ENCODE measurements around the gene ZCCHC7.
"Not testable (repeated sequence)": the region's sequence is repeated elsewhere in the genome, so short reads cannot be mapped to it uniquely, and the experiment has no call there.

Gene ZCCHC7

GRCh38 chr9:37119907-37120842 lies at the start of gene ZCCHC7:
Gene ZCCHC7, plus strand, starts transcription at chr9:37120574.
- H3K4me3 ChIP-seq (ENCODE audit: low read depth in 1 of 2, low read length in 2 of 2) = peak within 1 kb of the TSS; percentile 86 to 95
- peaks cover 4 to 8% of the 10 kb centered on the region in 2 donors for H3K4me1 ChIP-seq (ENCODE audit: control insufficient read depth in 1 of 2, insufficient read depth in 2 of 2, low read length in 2 of 2)
- H3K27ac ChIP-seq (ENCODE audit: low read depth, low read length) = peak within 1 kb of the TSS; percentile 95
- no peaks in the 10 kb centered on the region for H3K27me3 ChIP-seq (ENCODE audit: control insufficient read depth in 1 of 2, insufficient read depth in 2 of 2, low read length in 2 of 2)
- peaks cover 0 to 5% of the 10 kb centered on the region in 2 donors for H3K9me3 ChIP-seq (ENCODE audit: control insufficient read depth in 1 of 2, low read length in 2 of 2)
- peak within 1 kb of the TSS; percentile 87 to 95 for H3K9ac ChIP-seq (ENCODE audit: low read depth in 1 of 2, low read length in 2 of 2)
- H3K36me3 ChIP-seq (ENCODE audit: control insufficient read depth in 1 of 2, insufficient read depth in 2 of 2, low read length in 2 of 2) = no peaks in the 10 kb centered on the region

- H3K9ac ChIP-seq (ENCODE audit: low read depth in 1 of 2, low read length in 2 of 2); H3K27me3 ChIP-seq (ENCODE audit: control insufficient read depth in 1 of 2, insufficient read depth in 2 of 2, low read length in 2 of 2); H3K27ac ChIP-seq (ENCODE audit: low read depth, low read length); H3K4me1 ChIP-seq (ENCODE audit: control insufficient read depth in 1 of 2, insufficient read depth in 2 of 2, low read length in 2 of 2); H3K36me3 ChIP-seq (ENCODE audit: control insufficient read depth in 1 of 2, insufficient read depth in 2 of 2, low read length in 2 of 2); H3K9me3 ChIP-seq (ENCODE audit: control insufficient read depth in 1 of 2, low read length in 2 of 2); H3K4me3 ChIP-seq (ENCODE audit: low read depth in 1 of 2, low read length in 2 of 2): not testable (repeated sequence)
These were observed 45.6 kb upstream of the ZCCHC7 start for GRCh38 chr9:37074790-37075189.

- Histone ChIP-seq H3K9ac (ENCODE audit: low read depth in 1 of 2, low read length in 2 of 2) (peak overlapping the region; percentile 94 to 95), H3K36me3 (ENCODE audit: control insufficient read depth in 1 of 2, insufficient read depth in 2 of 2, low read length in 2 of 2) (no peaks in the 10 kb centered on the region), H3K9me3 (ENCODE audit: control insufficient read depth in 1 of 2, low read length in 2 of 2) (peaks cover 0 to 2% of the 10 kb centered on the region in 2 donors), H3K27me3 (ENCODE audit: control insufficient read depth in 1 of 2, insufficient read depth in 2 of 2, low read length in 2 of 2) (no peaks in the 10 kb centered on the region), H3K27ac (ENCODE audit: low read depth, low read length) (peak overlapping the region; percentile 77), H3K4me1 (ENCODE audit: control insufficient read depth in 1 of 2, insufficient read depth in 2 of 2, low read length in 2 of 2) (peaks cover 9 to 18% of the 10 kb centered on the region in 2 donors), H3K4me3 (ENCODE audit: low read depth in 1 of 2, low read length in 2 of 2) (peak overlapping the region; percentile 95 to 98)
These were observed 40.8 kb upstream of the ZCCHC7 start for GRCh38 chr9:37079370-37080164.

- Histone ChIP-seq H3K4me1 (ENCODE audit: control insufficient read depth in 1 of 2, insufficient read depth in 2 of 2, low read length in 2 of 2) (peaks cover 15 to 18% of the 10 kb centered on the region in 2 donors), H3K4me3 (ENCODE audit: low read depth in 1 of 2, low read length in 2 of 2) (peak overlapping the region; percentile 95 to 98), H3K9ac (ENCODE audit: low read depth in 1 of 2, low read length in 2 of 2) (peak overlapping the region; percentile 94 to 95), H3K27ac (ENCODE audit: low read depth, low read length) (peak overlapping the region; percentile 77)
- not testable (repeated sequence) for H3K9me3 ChIP-seq (ENCODE audit: control insufficient read depth in 1 of 2, low read length in 2 of 2); H3K27me3 ChIP-seq (ENCODE audit: control insufficient read depth in 1 of 2, insufficient read depth in 2 of 2, low read length in 2 of 2); H3K36me3 ChIP-seq (ENCODE audit: control insufficient read depth in 1 of 2, insufficient read depth in 2 of 2, low read length in 2 of 2)
These were observed 40.2 kb upstream of the ZCCHC7 start for GRCh38 chr9:37080165-37080628.

- H3K27me3 ChIP-seq (ENCODE audit: control insufficient read depth in 1 of 2, insufficient read depth in 2 of 2, low read length in 2 of 2); H3K36me3 ChIP-seq (ENCODE audit: control insufficient read depth in 1 of 2, insufficient read depth in 2 of 2, low read length in 2 of 2); H3K4me3 ChIP-seq (ENCODE audit: low read depth in 1 of 2, low read length in 2 of 2); H3K9me3 ChIP-seq (ENCODE audit: control insufficient read depth in 1 of 2, low read length in 2 of 2); H3K9ac ChIP-seq (ENCODE audit: low read depth in 1 of 2, low read length in 2 of 2); H3K27ac ChIP-seq (ENCODE audit: low read depth, low read length): not testable (repeated sequence)
- H3K4me1 ChIP-seq (ENCODE audit: control insufficient read depth in 1 of 2, insufficient read depth in 2 of 2, low read length in 2 of 2) = peaks cover 16 to 18% of the 10 kb centered on the region in 2 donors
These were observed 38.9 kb upstream of the ZCCHC7 start for GRCh38 chr9:37081507-37081906.

GRCh38 chr9:37082214-37082765 lies 38.1 kb upstream of the ZCCHC7 start:
- Histone ChIP-seq H3K36me3 (ENCODE audit: control insufficient read depth in 1 of 2, insufficient read depth in 2 of 2, low read length in 2 of 2) (peaks cover 8 to 9% of the 10 kb centered on the region in 2 donors), H3K4me3 (ENCODE audit: low read depth in 1 of 2, low read length in 2 of 2) (no peak overlapping the region), H3K9me3 (ENCODE audit: control insufficient read depth in 1 of 2, low read length in 2 of 2) (peaks cover 0 to 2% of the 10 kb centered on the region in 2 donors), H3K4me1 (ENCODE audit: control insufficient read depth in 1 of 2, insufficient read depth in 2 of 2, low read length in 2 of 2) (peaks cover 16 to 18% of the 10 kb centered on the region in 2 donors), H3K9ac (ENCODE audit: low read depth in 1 of 2, low read length in 2 of 2) (no peak overlapping the region), H3K27ac (ENCODE audit: low read depth, low read length) (no peak overlapping the region), H3K27me3 (ENCODE audit: control insufficient read depth in 1 of 2, insufficient read depth in 2 of 2, low read length in 2 of 2) (no peaks in the 10 kb centered on the region)

GRCh38 chr9:37083654-37084053 lies 36.7 kb upstream of the ZCCHC7 start:
- H3K36me3 ChIP-seq (ENCODE audit: control insufficient read depth in 1 of 2, insufficient read depth in 2 of 2, low read length in 2 of 2) = peaks cover 11 to 20% of the 10 kb centered on the region in 2 donors
- H3K27ac ChIP-seq (ENCODE audit: low read depth, low read length) = no peak overlapping the region
- H3K4me1 ChIP-seq (ENCODE audit: control insufficient read depth in 1 of 2, insufficient read depth in 2 of 2, low read length in 2 of 2) = peaks cover 16 to 18% of the 10 kb centered on the region in 2 donors

GRCh38 chr9:37085233-37085632 lies 35.1 kb upstream of the ZCCHC7 start:
- no peak overlapping the region for H3K27ac ChIP-seq (ENCODE audit: low read depth, low read length)
- no peak overlapping the region for H3K9ac ChIP-seq (ENCODE audit: low read depth in 1 of 2, low read length in 2 of 2)
- H3K4me1 ChIP-seq (ENCODE audit: control insufficient read depth in 1 of 2, insufficient read depth in 2 of 2, low read length in 2 of 2) = peaks cover 12 to 14% of the 10 kb centered on the region in 2 donors
- H3K27me3 ChIP-seq (ENCODE audit: control insufficient read depth in 1 of 2, insufficient read depth in 2 of 2, low read length in 2 of 2) = no peaks in the 10 kb centered on the region
- no peak overlapping the region for H3K4me3 ChIP-seq (ENCODE audit: low read depth in 1 of 2, low read length in 2 of 2)
- H3K36me3 ChIP-seq (ENCODE audit: control insufficient read depth in 1 of 2, insufficient read depth in 2 of 2, low read length in 2 of 2) = peaks cover 11 to 26% of the 10 kb centered on the region in 2 donors
- no peaks in the 10 kb centered on the region for H3K9me3 ChIP-seq (ENCODE audit: control insufficient read depth in 1 of 2, low read length in 2 of 2)

More at GRCh38 chr9:37083654-37084053, 36.7 kb upstream of the ZCCHC7 start:
- Histone ChIP-seq H3K9ac (ENCODE audit: low read depth in 1 of 2, low read length in 2 of 2) (no peak overlapping the region), H3K27me3 (ENCODE audit: control insufficient read depth in 1 of 2, insufficient read depth in 2 of 2, low read length in 2 of 2) (no peaks in the 10 kb centered on the region), H3K9me3 (ENCODE audit: control insufficient read depth in 1 of 2, low read length in 2 of 2) (peaks cover 0 to 2% of the 10 kb centered on the region in 2 donors), H3K4me3 (ENCODE audit: low read depth in 1 of 2, low read length in 2 of 2) (no peak overlapping the region)

- H3K27ac ChIP-seq (ENCODE audit: low read depth, low read length); H3K4me1 ChIP-seq (ENCODE audit: control insufficient read depth in 1 of 2, insufficient read depth in 2 of 2, low read length in 2 of 2); H3K9me3 ChIP-seq (ENCODE audit: control insufficient read depth in 1 of 2, low read length in 2 of 2); H3K27me3 ChIP-seq (ENCODE audit: control insufficient read depth in 1 of 2, insufficient read depth in 2 of 2, low read length in 2 of 2); H3K9ac ChIP-seq (ENCODE audit: low read depth in 1 of 2, low read length in 2 of 2); H3K4me3 ChIP-seq (ENCODE audit: low read depth in 1 of 2, low read length in 2 of 2): not testable (repeated sequence)
- H3K36me3 ChIP-seq (ENCODE audit: control insufficient read depth in 1 of 2, insufficient read depth in 2 of 2, low read length in 2 of 2) = peaks cover 0 to 12% of the 10 kb centered on the region in 2 donors
These were observed 27.6 kb upstream of the ZCCHC7 start for GRCh38 chr9:37092714-37093295.

Measured in duodenal mucosa (tissue), 2 donors.